ENCODE measurements around the gene PPME1. TPM values are rescaled to one million over a fixed set of nuclear protein-coding genes. Genes with fewer than 3 reads are reported as not detected.

Gene PPME1
- total RNA-seq, 1 donor from 2014 or later, result 53.4 TPM

DNA sequence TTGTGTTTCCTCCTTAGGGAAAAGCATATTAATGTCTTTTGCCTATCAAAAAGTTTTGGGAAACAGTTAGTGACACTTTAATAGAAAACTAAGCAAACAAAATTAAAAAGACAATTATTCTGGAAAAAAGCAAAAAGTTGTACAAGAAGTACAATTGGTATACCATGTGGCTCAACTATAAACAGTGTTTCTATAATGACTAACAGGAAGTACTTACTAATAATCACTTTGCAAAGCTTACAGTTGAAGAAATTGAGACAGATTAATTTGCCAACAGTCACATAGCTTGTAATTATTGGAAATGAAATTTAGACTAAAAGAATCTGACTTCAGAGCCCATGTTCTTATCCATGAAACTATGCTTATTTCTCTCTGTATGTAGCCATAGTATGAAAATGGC is 24.7 kb downstream of the PPME1 start:
- no peaks in the 10 kb centered on the region for H3K4me1 Mint-ChIP-seq
- H3K36me3 Mint-ChIP-seq (ENCODE audit: low read depth), result peaks cover 19% of the 10 kb centered on the region
- H3K27ac Mint-ChIP-seq (ENCODE audit: unreplicated experiment), result no peak overlapping the region
- H3K4me3 Mint-ChIP-seq, result no peak overlapping the region
- no peak for DNase-seq (ENCODE audit: low read depth, low spot score)
- H3K27me3 Mint-ChIP-seq (ENCODE audit: low read depth), result no peaks in the 10 kb centered on the region
- H3K9me3 Mint-ChIP-seq, result peaks cover 4% of the 10 kb centered on the region
- TF ChIP-seq, protein P1, sequence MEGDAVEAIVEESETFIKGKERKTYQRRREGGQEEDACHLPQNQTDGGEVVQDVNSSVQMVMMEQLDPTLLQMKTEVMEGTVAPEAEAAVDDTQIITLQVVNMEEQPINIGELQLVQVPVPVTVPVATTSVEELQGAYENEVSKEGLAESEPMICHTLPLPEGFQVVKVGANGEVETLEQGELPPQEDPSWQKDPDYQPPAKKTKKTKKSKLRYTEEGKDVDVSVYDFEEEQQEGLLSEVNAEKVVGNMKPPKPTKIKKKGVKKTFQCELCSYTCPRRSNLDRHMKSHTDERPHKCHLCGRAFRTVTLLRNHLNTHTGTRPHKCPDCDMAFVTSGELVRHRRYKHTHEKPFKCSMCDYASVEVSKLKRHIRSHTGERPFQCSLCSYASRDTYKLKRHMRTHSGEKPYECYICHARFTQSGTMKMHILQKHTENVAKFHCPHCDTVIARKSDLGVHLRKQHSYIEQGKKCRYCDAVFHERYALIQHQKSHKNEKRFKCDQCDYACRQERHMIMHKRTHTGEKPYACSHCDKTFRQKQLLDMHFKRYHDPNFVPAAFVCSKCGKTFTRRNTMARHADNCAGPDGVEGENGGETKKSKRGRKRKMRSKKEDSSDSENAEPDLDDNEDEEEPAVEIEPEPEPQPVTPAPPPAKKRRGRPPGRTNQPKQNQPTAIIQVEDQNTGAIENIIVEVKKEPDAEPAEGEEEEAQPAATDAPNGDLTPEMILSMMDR (conservative IDR thresholded peaks at IDR 0.05), result no peak

DNA sequence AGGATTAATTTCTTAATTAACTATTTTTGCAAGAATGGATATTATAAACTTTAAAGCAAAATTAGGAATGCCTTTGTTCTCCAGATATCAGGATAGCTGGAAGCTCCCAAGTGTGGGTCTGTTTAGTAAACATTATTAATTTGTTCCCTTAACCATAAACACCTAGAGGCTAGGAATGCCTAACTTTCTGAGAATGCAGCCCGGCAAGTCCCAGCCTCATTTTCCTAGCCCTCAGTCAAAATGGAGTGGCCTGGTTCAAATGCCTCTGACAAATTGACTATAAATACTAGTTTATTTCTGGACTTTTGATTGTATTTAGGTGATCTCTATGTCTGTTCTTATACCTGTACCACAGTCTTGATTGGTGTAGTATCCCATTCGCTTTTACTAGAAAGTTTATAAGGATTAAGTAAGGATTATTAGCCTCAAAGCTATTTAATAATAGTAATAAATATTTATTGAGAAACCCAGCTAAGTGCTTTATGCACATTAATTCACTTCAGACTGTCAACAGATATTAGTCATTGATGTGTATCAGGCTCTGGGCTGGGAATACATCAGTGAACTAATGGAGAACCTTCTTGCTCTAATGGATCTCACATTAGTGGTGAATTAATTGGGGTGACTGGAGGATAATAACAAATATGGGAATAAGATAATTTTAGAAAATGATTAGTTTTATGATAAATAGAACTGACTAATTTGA is 25.8 kb downstream of the PPME1 start:
- Mint-ChIP-seq H3K27me3 (ENCODE audit: low read depth) (no peaks in the 10 kb centered on the region), H3K4me1 (no peaks in the 10 kb centered on the region), H3K36me3 (ENCODE audit: low read depth) (peaks cover 22% of the 10 kb centered on the region), H3K27ac (ENCODE audit: unreplicated experiment) (no peak overlapping the region), H3K4me3 (no peak overlapping the region), H3K9me3 (peaks cover 4% of the 10 kb centered on the region)
- TF ChIP-seq, protein P1 (conservative IDR thresholded peaks at IDR 0.05), result no peak
- DNase-seq (ENCODE audit: low read depth, low spot score), result no peak

DNA sequence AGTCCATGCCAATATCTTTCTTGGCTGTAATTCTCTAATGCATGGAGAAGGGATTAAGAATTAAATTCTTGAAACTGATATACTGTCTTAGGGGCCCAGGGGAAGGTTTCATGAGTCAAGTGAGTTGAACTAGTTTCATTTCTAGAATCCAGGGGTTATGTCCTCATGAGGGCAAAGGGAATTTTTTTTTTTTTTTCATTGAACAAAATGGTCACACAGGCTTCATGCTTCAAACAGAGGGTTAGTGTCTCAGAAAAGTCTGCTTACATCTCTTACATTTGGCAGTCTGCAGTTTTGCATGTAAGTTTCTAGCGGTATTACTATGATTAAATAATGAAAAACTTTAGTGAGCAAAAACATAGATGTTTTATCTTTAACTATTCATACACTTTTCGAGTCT is 32.9 kb downstream of the PPME1 start:
- Mint-ChIP-seq H3K36me3 (ENCODE audit: low read depth) (peaks cover 24% of the 10 kb centered on the region), H3K4me1 (no peaks in the 10 kb centered on the region), H3K27me3 (ENCODE audit: low read depth) (no peaks in the 10 kb centered on the region), H3K4me3 (no peak overlapping the region), H3K27ac (ENCODE audit: unreplicated experiment) (no peak overlapping the region), H3K9me3 (no peaks in the 10 kb centered on the region)
- DNase-seq (ENCODE audit: low read depth, low spot score), result no peak
- TF ChIP-seq, protein P1 (conservative IDR thresholded peaks at IDR 0.05), result no peak

DNA sequence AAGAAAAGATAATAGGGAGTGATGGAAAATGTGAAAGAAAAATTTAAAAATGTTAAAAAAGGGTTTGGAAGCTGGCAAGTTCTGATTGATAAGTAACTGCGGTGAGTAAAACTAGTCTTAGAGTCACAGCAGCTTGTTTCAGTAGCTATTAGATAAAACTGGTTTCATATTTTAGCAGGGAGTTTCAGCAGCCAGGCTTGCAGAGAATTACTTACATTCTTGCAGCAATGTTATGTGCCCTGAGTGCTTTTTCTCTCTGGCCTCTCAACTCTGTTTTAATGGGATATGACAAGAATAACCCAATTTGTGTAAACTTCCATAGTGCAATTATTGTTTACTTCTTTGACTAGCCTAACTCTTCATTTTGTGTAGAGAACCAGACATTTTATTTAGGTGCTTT is 33.6 kb downstream of the PPME1 start:
- no peak overlapping the region for H3K27ac Mint-ChIP-seq (ENCODE audit: unreplicated experiment)
- H3K9me3 Mint-ChIP-seq, result no peaks in the 10 kb centered on the region
- H3K4me1 Mint-ChIP-seq, result no peaks in the 10 kb centered on the region
- no peaks in the 10 kb centered on the region for H3K27me3 Mint-ChIP-seq (ENCODE audit: low read depth)
- no peak overlapping the region for H3K4me3 Mint-ChIP-seq
- no peak for DNase-seq (ENCODE audit: low read depth, low spot score)
- peaks cover 23% of the 10 kb centered on the region for H3K36me3 Mint-ChIP-seq (ENCODE audit: low read depth)
- TF ChIP-seq, protein P1 (conservative IDR thresholded peaks at IDR 0.05), result no peak

DNA sequence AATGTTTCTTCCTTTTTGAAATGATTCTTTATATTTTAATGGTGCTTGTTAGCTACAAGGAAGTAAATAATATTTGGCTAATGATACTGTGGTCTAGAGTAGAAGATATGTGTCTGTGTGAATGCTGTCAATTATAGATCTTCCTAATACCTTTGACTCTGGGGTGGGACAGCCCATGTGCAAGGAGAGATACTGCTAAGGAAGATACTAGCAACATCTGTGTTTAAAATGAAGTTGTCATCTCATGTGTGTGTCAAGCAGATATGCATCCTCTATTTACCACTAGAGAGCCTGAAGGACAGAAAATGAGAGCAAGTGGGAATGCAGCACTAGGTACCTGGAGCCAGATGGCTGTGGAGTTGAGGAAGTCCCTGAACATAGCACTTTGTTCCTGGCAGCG is 34.1 kb downstream of the PPME1 start:
- Mint-ChIP-seq H3K27me3 (ENCODE audit: low read depth) (no peaks in the 10 kb centered on the region), H3K4me1 (no peaks in the 10 kb centered on the region), H3K36me3 (ENCODE audit: low read depth) (peaks cover 27% of the 10 kb centered on the region), H3K27ac (ENCODE audit: unreplicated experiment) (no peak overlapping the region), H3K9me3 (no peaks in the 10 kb centered on the region), H3K4me3 (no peak overlapping the region)
- DNase-seq (ENCODE audit: low read depth, low spot score), result no peak
- TF ChIP-seq, protein P1 (conservative IDR thresholded peaks at IDR 0.05), result no peak

Measured in neural crest cell (in vitro differentiated cells).